Mucosa of stomach (tissue), 1 donor: ENCODE results near the gene SLC7A6OS.

ENCODE experiments used
- H3K27me3 ChIP-seq: one replicate; pipeline ENCODE4 v1.7.0; 2013; ENCODE audit warnings: mild to moderate bottlenecking, low read length; ENCODE audit not compliant: control insufficient read depth, insufficient read depth
- H3K36me3 ChIP-seq: one replicate; pipeline ENCODE4 v1.7.0; 2013; ENCODE audit warnings: low read length; ENCODE audit not compliant: control insufficient read depth, insufficient read depth
- H3K4me1 ChIP-seq: one replicate; pipeline ENCODE4 v1.7.0; 2013; ENCODE audit warnings: mild to moderate bottlenecking, low read length; ENCODE audit not compliant: control insufficient read depth, insufficient read depth
- H3K4me3 ChIP-seq: one replicate; pipeline ENCODE4 v1.7.0; 2013; ENCODE audit warnings: low read length
- H3K9ac ChIP-seq: one replicate; pipeline ENCODE4 v1.7.0; 2013; ENCODE audit warnings: mild to moderate bottlenecking, low read length, moderate library complexity
- H3K9me3 ChIP-seq: one replicate; pipeline ENCODE4 v1.7.0; 2013; ENCODE audit warnings: mild to moderate bottlenecking, low read length, moderate library complexity; ENCODE audit not compliant: control insufficient read depth
- donor health status: Pancreatic carcinoma.

Gene SLC7A6OS

DNA sequence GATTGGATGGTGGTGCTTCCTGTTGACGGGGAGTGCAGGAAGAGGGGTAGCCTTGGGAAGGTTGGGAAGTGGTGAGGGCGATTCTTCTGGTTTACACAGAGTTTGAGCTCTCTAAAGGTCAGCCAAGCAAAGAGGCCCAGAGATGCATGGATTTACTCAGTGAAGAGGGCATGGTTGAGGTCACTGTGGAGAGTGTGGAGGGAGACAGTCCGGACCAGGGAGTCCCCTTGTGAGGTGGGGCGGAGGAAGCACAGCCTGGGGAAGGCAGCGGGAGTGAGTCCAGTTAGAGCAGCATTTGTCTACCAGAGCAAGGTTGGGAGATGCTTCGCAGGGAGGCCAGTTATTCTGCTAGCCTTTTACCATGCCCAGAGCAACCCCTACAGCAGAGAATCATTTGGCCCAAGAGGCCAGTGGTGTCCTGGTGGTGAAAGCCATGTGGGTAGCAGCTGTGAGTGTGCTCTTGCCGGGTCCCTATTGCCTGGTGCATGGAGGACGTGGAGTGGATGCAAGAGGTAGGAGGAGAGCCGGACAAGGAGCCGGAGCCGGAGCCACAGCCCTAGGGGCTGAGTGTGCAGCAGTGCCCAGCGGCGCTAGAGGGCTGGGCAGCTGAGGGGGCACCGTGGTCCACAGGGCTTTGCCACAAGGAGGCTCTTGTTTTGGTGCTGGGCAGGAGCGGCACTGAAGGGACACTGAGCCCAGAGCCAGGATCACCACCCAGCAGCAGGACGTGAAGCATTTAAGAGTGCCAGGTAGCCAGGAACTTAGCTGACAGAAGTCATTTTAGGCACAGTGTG is 27.8 kb upstream of the SLC7A6OS start:
- no peaks in the 10 kb centered on the region for H3K9me3 ChIP-seq
- peaks cover 10% of the 10 kb centered on the region for H3K36me3 ChIP-seq
- no peaks in the 10 kb centered on the region for H3K4me1 ChIP-seq
- no peaks in the 10 kb centered on the region for H3K27me3 ChIP-seq
- H3K9ac ChIP-seq: no peak overlapping the region
- no peak overlapping the region for H3K4me3 ChIP-seq

DNA sequence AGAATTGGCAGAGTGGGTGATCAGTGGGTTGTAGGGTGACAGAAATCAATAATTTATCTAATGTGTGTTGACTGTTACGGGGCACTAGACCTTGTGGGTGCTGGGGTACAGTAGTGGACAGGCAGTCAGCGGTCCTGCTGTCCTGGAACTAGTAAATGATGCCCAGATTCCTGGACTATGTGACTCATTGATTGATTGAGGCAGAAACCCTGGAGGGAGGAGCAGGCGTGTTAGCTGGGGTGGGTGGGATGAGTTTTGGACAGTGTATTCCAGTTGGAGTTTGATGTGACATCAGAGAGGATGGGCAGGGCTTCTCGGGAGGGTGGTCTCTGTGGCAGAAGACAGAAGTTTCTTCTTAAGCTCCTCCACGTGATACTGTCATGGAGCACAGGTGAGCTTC is 24.4 kb upstream of the SLC7A6OS start:
- H3K9me3 ChIP-seq: no peaks in the 10 kb centered on the region
- H3K4me1 ChIP-seq: no peaks in the 10 kb centered on the region
- H3K9ac ChIP-seq: no peak overlapping the region
- no peaks in the 10 kb centered on the region for H3K27me3 ChIP-seq
- peaks cover 10% of the 10 kb centered on the region for H3K36me3 ChIP-seq
- H3K4me3 ChIP-seq: no peak overlapping the region

DNA sequence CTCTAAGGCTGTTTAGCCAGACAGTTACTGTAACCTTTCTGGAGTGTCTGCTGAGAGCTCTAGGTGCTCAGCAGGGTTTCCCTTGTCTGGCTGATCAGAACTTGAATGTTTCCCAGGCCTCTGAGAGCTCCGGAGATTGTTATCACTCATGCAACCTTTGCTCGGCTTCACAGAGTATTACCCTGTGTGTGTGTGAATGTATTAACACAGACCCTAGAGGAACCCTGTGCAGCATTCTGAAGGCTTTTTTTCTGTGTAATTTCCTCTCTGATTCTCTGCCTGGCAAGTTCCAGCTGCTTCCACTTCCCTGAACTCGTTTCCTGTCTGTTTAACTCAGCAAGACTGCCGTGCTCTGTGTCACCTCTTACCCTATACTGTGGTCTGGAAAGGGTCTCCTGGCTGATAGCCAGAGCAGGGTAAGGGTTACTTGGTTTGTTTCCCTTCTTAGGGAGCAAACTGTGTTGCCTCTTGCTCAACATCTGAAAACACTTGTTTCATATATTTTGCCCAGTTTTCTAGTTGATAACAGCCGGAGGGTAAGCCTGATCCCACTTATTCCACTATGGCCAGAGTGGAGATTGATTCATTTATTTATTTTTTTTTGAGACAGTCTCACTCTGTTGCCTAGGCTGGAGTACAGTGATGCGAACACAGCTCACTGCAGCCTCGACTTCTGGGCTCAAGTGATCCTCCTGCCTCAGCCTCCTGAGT is 21.8 kb upstream of the SLC7A6OS start:
- H3K9me3 ChIP-seq: no peaks in the 10 kb centered on the region
- H3K36me3 ChIP-seq: peaks cover 3% of the 10 kb centered on the region
- H3K9ac ChIP-seq: no peak overlapping the region
- peaks cover 7% of the 10 kb centered on the region for H3K4me1 ChIP-seq
- no peaks in the 10 kb centered on the region for H3K27me3 ChIP-seq
- H3K4me3 ChIP-seq: no peak overlapping the region

DNA sequence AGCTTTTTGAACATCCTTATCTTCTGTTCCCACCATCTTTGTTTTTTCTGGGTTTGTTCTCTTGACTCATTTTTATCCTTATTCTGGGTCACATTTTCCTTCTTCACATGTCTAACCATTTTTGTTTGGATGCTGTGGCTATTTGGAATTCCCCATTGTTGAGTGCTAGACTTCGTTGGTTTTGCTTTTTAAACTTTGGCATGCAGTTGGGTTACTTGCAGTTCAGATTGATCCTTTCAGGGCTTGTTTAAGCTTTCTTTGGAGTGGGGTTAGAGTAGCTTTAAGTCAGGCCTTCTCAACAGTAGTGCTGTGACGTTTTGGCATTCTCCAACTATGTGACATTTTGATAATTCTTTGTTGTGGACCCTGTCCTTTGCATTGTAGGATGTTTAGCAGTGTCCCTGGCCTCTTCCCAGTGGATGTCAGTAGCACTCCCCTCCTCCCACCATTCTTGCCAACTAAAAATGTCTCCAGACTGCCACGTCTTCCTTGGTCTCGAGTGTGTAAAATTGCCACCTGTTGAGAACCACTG is 21.2 kb upstream of the SLC7A6OS start:
- no peaks in the 10 kb centered on the region for H3K9me3 ChIP-seq
- H3K4me3 ChIP-seq: no peak overlapping the region
- peaks cover 7% of the 10 kb centered on the region for H3K4me1 ChIP-seq
- no peaks in the 10 kb centered on the region for H3K27me3 ChIP-seq
- H3K9ac ChIP-seq: no peak overlapping the region
- no peaks in the 10 kb centered on the region for H3K36me3 ChIP-seq

DNA sequence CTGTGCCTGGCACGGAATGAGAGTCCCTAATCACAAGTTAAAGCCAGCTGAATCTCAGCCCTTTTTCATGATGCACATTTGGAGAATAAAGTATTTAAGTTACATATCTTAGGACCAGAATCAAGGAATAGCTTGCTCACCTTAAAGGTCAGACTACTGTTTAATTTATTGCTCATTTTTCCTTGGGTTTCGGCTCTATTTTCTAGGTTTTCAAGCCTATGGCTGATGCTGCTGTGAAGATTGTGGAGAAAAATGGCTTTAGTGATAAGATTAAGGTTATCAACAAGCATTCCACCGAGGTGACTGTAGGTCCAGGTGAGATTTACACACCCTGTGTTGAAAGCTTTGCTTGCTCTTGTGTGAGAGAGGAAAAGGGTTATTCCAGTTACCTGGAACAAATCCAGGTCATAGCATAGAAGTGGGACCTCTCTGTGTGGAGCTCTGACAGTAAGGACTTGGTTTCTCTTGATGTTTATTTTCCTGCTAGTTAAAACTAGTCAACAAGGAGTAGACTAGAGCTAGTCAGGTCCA is 18.2 kb upstream of the SLC7A6OS start:
- Histone ChIP-seq H3K36me3 (no peaks in the 10 kb centered on the region), H3K9ac (no peak overlapping the region)

DNA sequence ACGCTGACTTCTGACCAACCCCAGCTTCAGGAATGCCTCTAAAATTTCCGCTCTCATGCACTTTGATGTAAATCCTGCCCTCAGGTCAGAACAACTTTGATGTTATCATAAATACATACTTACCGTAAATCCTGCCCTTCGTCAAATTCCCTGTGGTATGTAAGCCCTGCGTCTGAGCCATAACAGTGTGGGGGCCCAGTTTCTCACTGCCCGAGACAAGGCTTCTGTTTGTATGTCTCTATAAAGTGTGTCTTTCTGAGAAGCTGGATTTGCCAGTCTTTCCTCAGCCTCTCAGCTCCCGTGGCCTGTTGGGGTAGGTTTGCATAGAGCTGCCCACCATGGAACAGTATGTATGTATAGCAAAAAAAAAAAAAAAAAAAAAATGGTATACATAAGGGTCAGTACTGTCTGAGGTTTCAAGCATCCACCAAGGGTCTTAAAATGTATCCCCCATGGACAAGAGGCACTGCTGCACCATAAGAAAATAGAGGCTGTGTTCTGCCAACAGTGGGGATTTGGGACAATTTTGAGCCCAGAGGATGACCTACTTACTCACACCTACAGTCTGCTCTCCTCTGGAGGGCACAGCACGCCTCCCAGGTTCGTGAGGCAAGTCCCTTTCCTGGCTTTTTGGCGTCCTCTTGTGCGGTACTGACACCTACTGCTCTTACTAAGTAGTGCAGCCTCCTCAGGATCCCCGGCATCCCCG is 17.6 kb upstream of the SLC7A6OS start:
- Histone ChIP-seq H3K9ac (no peak overlapping the region), H3K9me3 (no peaks in the 10 kb centered on the region), H3K36me3 (no peaks in the 10 kb centered on the region), H3K27me3 (no peaks in the 10 kb centered on the region), H3K4me3 (no peak overlapping the region), H3K4me1 (peaks cover 7% of the 10 kb centered on the region)

More for the DNA sequence above, 18.2 kb upstream of the SLC7A6OS start:
- H3K4me3 ChIP-seq: no peak overlapping the region
- no peaks in the 10 kb centered on the region for H3K27me3 ChIP-seq
- H3K4me1 ChIP-seq: peaks cover 7% of the 10 kb centered on the region
- H3K9me3 ChIP-seq: no peaks in the 10 kb centered on the region

DNA sequence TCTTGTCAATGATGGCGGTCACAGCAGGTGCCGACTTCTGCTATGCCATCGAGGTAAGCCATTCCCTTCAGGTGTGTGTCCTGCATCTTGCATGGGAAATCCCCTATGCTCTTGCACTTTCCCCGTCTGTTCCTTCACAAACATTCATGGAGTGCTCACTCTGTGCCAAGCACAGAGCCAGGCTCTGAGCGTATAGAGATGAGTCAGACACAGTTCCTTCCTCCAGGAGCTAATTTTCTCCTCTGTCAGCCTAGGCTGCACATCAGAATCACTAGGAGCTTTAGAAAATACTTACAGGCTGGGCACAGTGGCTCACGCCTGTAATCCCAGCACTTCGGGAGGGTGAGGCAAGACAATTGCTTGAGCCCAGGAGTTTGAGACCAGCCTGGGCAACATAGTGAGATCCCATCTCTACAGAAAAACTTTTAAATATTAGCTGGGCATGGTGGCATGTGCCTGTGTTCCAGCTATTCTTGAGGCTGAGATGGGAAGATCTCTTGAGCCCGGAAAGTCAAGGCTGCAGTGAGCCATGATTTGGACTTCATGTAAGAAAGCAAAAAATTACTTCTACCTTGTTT is 14.1 kb upstream of the SLC7A6OS start:
- Histone ChIP-seq H3K4me3 (no peak overlapping the region), H3K36me3 (no peaks in the 10 kb centered on the region), H3K27me3 (no peaks in the 10 kb centered on the region)

DNA sequence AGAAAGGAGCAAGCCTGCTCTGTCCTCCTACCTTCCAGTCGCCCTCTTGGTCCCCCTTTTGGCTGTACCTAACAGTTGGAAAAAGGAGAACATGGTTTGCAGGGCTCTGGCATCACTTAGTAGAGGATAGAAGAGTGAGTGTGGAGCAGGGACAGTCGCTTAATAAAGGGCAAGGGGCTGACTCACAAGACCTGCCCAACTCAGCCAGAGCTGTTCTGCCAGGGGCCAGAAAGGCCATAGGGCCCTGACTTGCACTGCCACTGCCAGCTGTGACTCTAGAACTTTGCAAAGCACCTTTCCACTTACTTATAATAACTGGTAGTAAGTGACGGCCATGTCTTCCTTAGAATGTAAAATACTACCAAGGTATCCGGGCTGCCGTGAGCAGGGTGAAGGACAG is 13.6 kb upstream of the SLC7A6OS start:
- H3K4me3 ChIP-seq: no peak overlapping the region
- no peaks in the 10 kb centered on the region for H3K9me3 ChIP-seq
- no peaks in the 10 kb centered on the region for H3K27me3 ChIP-seq
- no peaks in the 10 kb centered on the region for H3K36me3 ChIP-seq
- H3K9ac ChIP-seq: no peak overlapping the region
- H3K4me1 ChIP-seq: peaks cover 7% of the 10 kb centered on the region

More for the DNA sequence above, 14.1 kb upstream of the SLC7A6OS start:
- Histone ChIP-seq H3K9ac (no peak overlapping the region), H3K9me3 (no peaks in the 10 kb centered on the region), H3K4me1 (peaks cover 7% of the 10 kb centered on the region)

DNA sequence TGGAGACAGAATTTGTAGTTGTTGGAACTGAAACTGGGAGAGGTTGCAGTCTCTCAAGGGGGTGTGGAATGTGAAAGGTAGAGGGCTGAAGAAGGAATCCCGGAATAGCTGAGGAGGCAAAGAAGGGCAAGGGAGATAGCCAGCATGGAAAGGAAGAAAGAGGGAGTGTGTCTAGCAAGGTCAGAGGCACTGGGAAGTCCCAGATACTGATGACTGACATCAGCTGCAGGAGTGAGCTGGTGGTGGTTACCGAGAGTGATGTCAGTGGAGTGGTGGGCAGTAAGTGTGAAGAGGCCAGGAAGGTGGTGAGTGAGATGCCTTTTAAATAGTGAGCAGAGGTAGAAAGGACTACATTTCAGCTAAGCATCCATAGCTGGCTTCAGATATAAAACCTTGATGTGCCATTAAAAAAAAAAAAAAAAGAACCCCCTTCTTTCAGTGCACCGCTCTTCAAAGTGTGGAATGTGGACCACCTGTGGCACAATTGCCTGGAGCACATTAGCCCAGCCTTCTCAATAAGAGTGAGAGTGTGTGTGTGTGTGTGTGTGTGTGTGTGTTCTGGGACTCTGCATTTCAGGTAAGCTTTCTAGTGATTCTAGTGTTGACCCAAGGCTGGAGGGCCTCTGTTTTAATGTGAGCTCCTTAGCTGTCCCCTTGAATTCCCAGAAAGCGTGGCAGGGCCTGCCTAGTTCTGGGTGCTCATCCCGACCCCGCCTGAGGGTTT is 8.6 kb upstream of the SLC7A6OS start:
- no peaks in the 10 kb centered on the region for H3K27me3 ChIP-seq
- H3K4me3 ChIP-seq: no peak overlapping the region
- H3K36me3 ChIP-seq: no peaks in the 10 kb centered on the region
- no peaks in the 10 kb centered on the region for H3K4me1 ChIP-seq
- no peak overlapping the region for H3K9ac ChIP-seq
- no peaks in the 10 kb centered on the region for H3K9me3 ChIP-seq

DNA sequence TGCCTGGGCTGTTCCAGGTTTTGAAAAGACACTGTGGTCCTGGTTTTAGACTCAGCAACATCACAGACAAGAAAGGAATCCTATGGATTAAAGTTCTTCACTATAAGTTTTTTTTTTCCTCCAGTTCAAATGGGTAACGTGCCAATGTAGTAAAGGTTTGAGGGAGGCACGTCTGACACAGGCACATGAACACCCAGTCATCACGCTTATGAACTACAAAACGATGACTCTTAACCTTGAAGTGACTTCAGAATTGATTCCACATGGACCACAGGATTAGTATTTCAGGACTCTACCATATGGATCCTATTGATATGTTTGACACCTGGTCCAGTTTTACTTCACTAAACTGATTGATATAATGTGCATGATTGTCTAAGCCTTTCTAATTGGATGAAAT is 2.4 kb upstream of the SLC7A6OS start:
- Histone ChIP-seq H3K4me1 (peaks cover 16% of the 10 kb centered on the region), H3K9me3 (no peaks in the 10 kb centered on the region), H3K36me3 (no peaks in the 10 kb centered on the region), H3K4me3 (no peak overlapping the region), H3K9ac (no peak overlapping the region), H3K27me3 (no peaks in the 10 kb centered on the region)

DNA sequence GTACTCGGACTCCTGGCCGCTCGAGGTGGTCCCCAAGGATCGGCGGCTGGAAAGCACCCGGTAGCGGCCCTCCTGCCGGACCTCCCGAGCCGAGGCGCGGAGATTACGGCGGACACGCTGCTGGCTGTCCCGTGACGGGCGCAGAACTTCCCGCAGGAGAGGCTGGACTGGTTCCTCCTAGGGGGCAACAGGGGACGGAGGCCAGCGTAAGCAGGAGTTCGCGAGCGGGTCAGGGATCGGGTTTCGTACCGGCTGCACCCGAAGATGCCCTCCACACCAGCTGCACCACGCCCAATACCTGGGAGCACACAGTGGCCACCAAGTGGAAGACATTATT is 341 bp downstream of the SLC7A6OS start:
- Histone ChIP-seq H3K36me3 (no peaks in the 10 kb centered on the region), H3K9me3 (no peaks in the 10 kb centered on the region), H3K9ac (peak overlapping the region; percentile 87), H3K27me3 (no peaks in the 10 kb centered on the region), H3K4me1 (peaks cover 16% of the 10 kb centered on the region), H3K4me3 (peak overlapping the region; percentile 85)
